ENCODE data around the gene SLC38A11.

DNA sequence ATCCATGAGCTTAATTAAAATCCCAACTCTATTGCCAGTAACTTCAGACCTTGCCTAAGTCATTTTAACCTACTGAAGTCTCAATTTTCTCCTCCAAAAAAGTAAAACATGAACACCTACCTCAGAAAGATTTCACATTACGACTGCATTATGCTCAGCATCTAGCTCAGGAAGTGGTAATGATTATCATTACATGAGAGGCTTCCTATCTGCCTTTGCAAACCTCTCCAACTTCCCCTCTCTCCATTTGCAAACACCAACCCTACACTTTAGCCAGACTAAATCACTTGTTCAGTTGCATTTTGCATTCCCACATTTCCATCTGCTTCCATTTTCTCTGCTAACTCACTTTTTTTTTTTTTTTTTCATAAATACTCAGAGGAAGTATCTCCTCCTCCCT is 6.8 kb downstream of the SLC38A11 start:
- TF ChIP-seq, protein P1, sequence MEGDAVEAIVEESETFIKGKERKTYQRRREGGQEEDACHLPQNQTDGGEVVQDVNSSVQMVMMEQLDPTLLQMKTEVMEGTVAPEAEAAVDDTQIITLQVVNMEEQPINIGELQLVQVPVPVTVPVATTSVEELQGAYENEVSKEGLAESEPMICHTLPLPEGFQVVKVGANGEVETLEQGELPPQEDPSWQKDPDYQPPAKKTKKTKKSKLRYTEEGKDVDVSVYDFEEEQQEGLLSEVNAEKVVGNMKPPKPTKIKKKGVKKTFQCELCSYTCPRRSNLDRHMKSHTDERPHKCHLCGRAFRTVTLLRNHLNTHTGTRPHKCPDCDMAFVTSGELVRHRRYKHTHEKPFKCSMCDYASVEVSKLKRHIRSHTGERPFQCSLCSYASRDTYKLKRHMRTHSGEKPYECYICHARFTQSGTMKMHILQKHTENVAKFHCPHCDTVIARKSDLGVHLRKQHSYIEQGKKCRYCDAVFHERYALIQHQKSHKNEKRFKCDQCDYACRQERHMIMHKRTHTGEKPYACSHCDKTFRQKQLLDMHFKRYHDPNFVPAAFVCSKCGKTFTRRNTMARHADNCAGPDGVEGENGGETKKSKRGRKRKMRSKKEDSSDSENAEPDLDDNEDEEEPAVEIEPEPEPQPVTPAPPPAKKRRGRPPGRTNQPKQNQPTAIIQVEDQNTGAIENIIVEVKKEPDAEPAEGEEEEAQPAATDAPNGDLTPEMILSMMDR (conservative IDR thresholded peaks at IDR 0.05) = no peak
- TF ChIP-seq EZH2 (IDR thresholded peaks at IDR 0.05; ENCODE audit: low read depth) = no peak

Data from PC-9 (cell line).